RWPE1 (cell line): ENCODE data around the gene ZFTA.
A peak's percentile ranks its signal among the peaks of the same experiment; 100 is the strongest.

ENCODE experiments used
- CTCF ChIA-PET: fragments of 350-600 bp; sonication (Branson Sonifier 250); formaldehyde crosslinking; extraction: SDS; loops from one replicate; lab custom pipeline; 2021; lab: Yijun Ruan, JAX
- POLR2A ChIA-PET: fragments of 400-600 bp; formaldehyde crosslinking; extraction: SDS; loops from one replicate; lab custom pipeline; 2020; ENCODE audit warnings: antibody characterized with exemption; ENCODE audit not compliant: low non-redundant PET; lab: Yijun Ruan, JAX
- DNase-seq: peaks from one replicate; pipeline ENCODE4 v3.0.0; 2012; ENCODE audit warnings: low spot score
- H3K27ac ChIP-seq: fragments of 450-650 bp; 2 replicates; pipeline ENCODE4 v1.5.1; 2017
- CTCF ChIP-seq: fragments of 450-650 bp; conservative IDR thresholded peaks from 2 replicates; pipeline ENCODE4 v1.5.1; 2017; ENCODE audit warnings: low read depth, mild to moderate bottlenecking

ZFTA gene

GRCh38 chr11:63802637-63803414 lies 34.3 kb upstream of the ZFTA start:
- CTCF ChIA-PET: interaction anchor here (1.0 to 1.3 kb wide), 3 partner anchors 34 to 143 kb away, joined by 4 to 7 read pairs (median 4); partner anchors contain the start of gene ZFTA
- peak; percentile 76 for DNase-seq
- TF ChIP-seq CTCF: no peak
- H3K27ac ChIP-seq: peak overlapping the region; percentile 72
- POLR2A ChIA-PET: interaction anchor here (0.7 kb wide), 1 partner anchor 965 kb away, joined by 3 read pairs; no protein-coding TSS in a partner anchor

GRCh38 chr11:63800921-63801320 lies 32.3 kb upstream of the ZFTA start:
- CTCF ChIA-PET: no interaction called here
- H3K27ac ChIP-seq: no peak overlapping the region
- no peak for TF ChIP-seq CTCF
- DNase-seq: no peak
- POLR2A ChIA-PET: no interaction called here

GRCh38 chr11:63795066-63795465 lies 26.5 kb upstream of the ZFTA start:
- POLR2A ChIA-PET: no interaction called here
- CTCF ChIA-PET: no interaction called here
- no peak for TF ChIP-seq CTCF
- H3K27ac ChIP-seq: no peak overlapping the region
- no peak for DNase-seq

DNA sequence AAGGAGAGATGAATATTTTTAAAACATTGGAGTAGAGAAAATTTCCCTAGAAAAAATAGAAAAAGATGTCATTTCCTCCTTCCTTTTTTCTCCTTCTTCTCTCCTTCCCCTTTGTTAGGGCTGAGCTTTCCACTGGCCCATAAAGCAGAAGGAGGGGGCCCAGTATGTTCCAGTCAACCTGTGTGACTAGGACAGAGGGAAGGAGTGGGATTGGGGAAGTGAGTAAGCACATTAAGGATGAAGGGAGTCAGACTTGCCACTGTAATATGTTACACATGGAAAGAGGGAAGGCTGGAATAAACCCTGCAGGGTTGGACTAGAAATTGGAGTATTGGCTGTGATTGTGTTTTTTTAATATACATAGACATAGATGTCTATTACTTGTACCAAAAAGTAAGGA lies 24.6 kb upstream of the ZFTA start:
- no peak for TF ChIP-seq CTCF
- H3K27ac ChIP-seq: no peak overlapping the region
- POLR2A ChIA-PET: no interaction called here
- CTCF ChIA-PET: no interaction called here
- no peak for DNase-seq

- ChIA-PET POLR2A (no interaction called here), CTCF (interaction anchor here (0.5 kb wide), 1 partner anchor 140 kb away, joined by 3 read pairs; no protein-coding TSS in a partner anchor)
- TF ChIP-seq CTCF: no peak
- DNase-seq: no peak
- no peak overlapping the region for H3K27ac ChIP-seq
These were observed 23.1 kb upstream of the ZFTA start for GRCh38 chr11:63791495-63792167.

- H3K27ac ChIP-seq: no peak overlapping the region
- CTCF ChIA-PET: interaction anchor here (0.6 kb wide), 1 partner anchor 18 kb away, joined by 3 read pairs; no protein-coding TSS in a partner anchor
- TF ChIP-seq CTCF: no peak
- POLR2A ChIA-PET: no interaction called here
- no peak for DNase-seq
These were observed 17.2 kb upstream of the ZFTA start for GRCh38 chr11:63785823-63786222.
